Endothelial cell (in vitro differentiated cells): ENCODE data around the gene CWF19L2. TPM values are rescaled to one million over a fixed set of nuclear protein-coding genes. Genes with fewer than 3 reads are reported as not detected.

Experiments used
- DNase-seq: peaks from one replicate; pipeline ENCODE4 v3.0.0; 2021; ENCODE audit warnings: low spot score
- H3K27ac Mint-ChIP-seq: one replicate; pipeline ENCODE4 v1.8.0; 2021; ENCODE audit warnings: mixed read lengths, inconsistent platforms; ENCODE audit not compliant: unreplicated experiment
- H3K27me3 Mint-ChIP-seq: one replicate; pipeline ENCODE4 v1.8.0; 2021; ENCODE audit warnings: mild to moderate bottlenecking, moderate library complexity, mixed read lengths, inconsistent platforms; ENCODE audit not compliant: unreplicated experiment
- H3K36me3 Mint-ChIP-seq: one replicate; pipeline ENCODE4 v1.8.0; 2021; ENCODE audit warnings: mild to moderate bottlenecking, low read depth, mixed read lengths, inconsistent platforms; ENCODE audit not compliant: unreplicated experiment
- H3K4me1 Mint-ChIP-seq: one replicate; pipeline ENCODE4 v1.8.0; 2021; ENCODE audit warnings: mild to moderate bottlenecking, mixed read lengths, inconsistent platforms; ENCODE audit not compliant: unreplicated experiment
- H3K4me3 Mint-ChIP-seq: one replicate; pipeline ENCODE4 v1.8.0; 2021; ENCODE audit warnings: mild to moderate bottlenecking, mixed read lengths, inconsistent platforms; ENCODE audit not compliant: unreplicated experiment
- H3K9me3 Mint-ChIP-seq: one replicate; pipeline ENCODE4 v1.8.0; 2021; ENCODE audit warnings: mixed read lengths, inconsistent platforms; ENCODE audit not compliant: unreplicated experiment
- total RNA-seq: library from RNA; stranded (reverse); fragmentation: NEBNext Ultra II Directional; extraction: Animal tissue kit (Norgen Biotek cat#: 25700); gene quantifications from one replicate; pipeline ENCODE4 v1.2.1, GENCODE V29; 2021; ENCODE audit not compliant: unreplicated experiment
- TF ChIP-seq, protein P1 (sequence below): fragments of 200-600 bp; sonication (generic); IDR thresholded peaks from one replicate; pipeline ENCODE4 v1.5.0; 2021; ENCODE audit warnings: antibody characterized with exemption; ENCODE audit not compliant: unreplicated experiment

The CWF19L2 gene
- total RNA-seq, 1 donor from 2014 or later: 14.7 TPM

DNA sequence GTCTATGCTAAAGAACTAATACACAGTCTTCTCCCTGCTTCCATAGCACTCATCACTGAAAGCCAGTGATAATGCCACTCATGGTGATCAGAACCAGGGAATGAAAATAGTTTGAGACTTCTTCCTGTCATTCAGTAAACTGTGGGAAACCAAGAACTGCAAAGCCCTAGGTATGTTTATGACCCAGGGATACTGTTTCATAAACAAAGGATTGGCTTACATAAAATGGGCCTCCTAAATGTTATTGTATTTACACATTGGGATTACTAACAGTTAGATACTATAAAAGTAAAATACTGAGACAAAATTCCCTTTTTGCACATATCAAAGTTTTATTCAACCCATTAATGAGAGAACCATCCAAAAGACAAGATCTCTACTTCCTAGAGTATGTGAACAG, 21.3 kb upstream of the CWF19L2 start:
- Mint-ChIP-seq H3K36me3 (no peaks in the 10 kb centered on the region), H3K27me3 (no peaks in the 10 kb centered on the region), H3K27ac (no peak overlapping the region), H3K9me3 (no peaks in the 10 kb centered on the region), H3K4me3 (no peak overlapping the region), H3K4me1 (peaks cover 19% of the 10 kb centered on the region)
- TF ChIP-seq, protein P1, sequence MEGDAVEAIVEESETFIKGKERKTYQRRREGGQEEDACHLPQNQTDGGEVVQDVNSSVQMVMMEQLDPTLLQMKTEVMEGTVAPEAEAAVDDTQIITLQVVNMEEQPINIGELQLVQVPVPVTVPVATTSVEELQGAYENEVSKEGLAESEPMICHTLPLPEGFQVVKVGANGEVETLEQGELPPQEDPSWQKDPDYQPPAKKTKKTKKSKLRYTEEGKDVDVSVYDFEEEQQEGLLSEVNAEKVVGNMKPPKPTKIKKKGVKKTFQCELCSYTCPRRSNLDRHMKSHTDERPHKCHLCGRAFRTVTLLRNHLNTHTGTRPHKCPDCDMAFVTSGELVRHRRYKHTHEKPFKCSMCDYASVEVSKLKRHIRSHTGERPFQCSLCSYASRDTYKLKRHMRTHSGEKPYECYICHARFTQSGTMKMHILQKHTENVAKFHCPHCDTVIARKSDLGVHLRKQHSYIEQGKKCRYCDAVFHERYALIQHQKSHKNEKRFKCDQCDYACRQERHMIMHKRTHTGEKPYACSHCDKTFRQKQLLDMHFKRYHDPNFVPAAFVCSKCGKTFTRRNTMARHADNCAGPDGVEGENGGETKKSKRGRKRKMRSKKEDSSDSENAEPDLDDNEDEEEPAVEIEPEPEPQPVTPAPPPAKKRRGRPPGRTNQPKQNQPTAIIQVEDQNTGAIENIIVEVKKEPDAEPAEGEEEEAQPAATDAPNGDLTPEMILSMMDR: no peak
- no peak for DNase-seq

GRCh38 chr11:107477820-107478219, 20.2 kb upstream of the CWF19L2 start:
- H3K4me1 Mint-ChIP-seq: peaks cover 17% of the 10 kb centered on the region
- no peaks in the 10 kb centered on the region for H3K27me3 Mint-ChIP-seq
- TF ChIP-seq, protein P1: no peak
- H3K27ac Mint-ChIP-seq: no peak overlapping the region
- no peaks in the 10 kb centered on the region for H3K36me3 Mint-ChIP-seq
- H3K9me3 Mint-ChIP-seq: no peaks in the 10 kb centered on the region
- no peak overlapping the region for H3K4me3 Mint-ChIP-seq
- DNase-seq: no peak

DNA sequence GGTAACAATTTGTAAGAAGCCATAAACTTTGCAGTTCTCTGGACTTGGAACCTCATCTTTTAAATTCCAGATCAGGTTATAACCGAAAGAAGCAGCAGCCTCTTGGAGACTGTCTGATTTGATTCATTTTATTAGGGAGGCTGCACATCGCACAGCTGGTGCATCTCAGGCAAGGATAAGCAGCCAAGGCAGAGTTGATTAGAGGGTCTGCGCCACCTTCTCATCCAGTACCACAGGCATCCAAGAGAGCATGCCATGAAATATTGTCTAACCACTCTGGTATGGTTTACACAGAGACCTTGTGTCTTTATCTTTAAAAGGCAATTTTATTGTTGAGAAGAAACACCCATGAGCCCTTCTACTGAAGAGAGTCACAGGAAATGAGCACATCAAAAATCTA, 16.2 kb upstream of the CWF19L2 start:
- no peaks in the 10 kb centered on the region for H3K27me3 Mint-ChIP-seq
- TF ChIP-seq, protein P1: no peak
- H3K9me3 Mint-ChIP-seq: no peaks in the 10 kb centered on the region
- H3K4me1 Mint-ChIP-seq: peaks cover 17% of the 10 kb centered on the region
- H3K36me3 Mint-ChIP-seq: no peaks in the 10 kb centered on the region
- H3K27ac Mint-ChIP-seq: no peak overlapping the region
- DNase-seq: no peak
- no peak overlapping the region for H3K4me3 Mint-ChIP-seq

DNA sequence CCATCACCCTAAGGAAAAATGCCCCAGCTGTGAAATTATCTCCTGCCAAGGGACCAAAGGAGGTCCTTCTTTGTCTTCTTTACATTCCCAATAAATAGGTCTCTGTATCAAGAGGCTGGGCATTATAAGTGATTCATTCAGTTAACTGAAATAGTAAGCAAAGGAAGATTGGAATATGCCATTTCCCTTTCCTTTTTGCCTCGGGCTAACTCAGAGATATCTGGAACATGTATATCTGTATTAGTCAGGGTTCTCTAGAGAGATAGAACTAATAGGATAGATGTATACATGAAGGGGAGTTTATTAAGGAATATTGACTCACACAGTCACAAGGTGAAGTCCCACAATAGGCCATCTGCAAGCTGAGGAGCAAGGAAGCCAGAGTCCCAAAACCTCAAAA, 15.3 kb upstream of the CWF19L2 start:
- Mint-ChIP-seq H3K4me1 (peaks cover 17% of the 10 kb centered on the region), H3K9me3 (no peaks in the 10 kb centered on the region), H3K27me3 (no peaks in the 10 kb centered on the region), H3K27ac (no peak overlapping the region), H3K4me3 (no peak overlapping the region), H3K36me3 (no peaks in the 10 kb centered on the region)
- TF ChIP-seq, protein P1: no peak
- DNase-seq: no peak

DNA sequence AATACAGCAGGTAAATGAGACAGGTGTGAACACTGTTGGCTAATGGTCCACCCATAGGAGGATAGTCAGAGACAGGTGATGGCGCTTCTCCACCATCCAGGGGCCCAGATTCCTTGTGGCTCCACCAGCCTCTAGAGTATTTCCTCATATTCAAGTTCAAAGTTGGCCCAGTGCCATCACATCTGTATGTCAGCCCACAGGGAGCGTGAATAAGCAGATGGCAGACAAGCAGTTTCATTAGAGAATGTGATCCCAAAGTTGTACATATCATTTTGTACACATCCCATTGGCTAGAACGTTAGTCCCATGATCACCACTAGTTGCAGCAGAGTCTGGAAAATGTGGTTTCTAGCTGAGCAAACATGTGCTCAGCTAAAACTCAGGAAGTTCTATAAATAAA, 11.0 kb upstream of the CWF19L2 start:
- no peak for DNase-seq
- peaks cover 2% of the 10 kb centered on the region for H3K27me3 Mint-ChIP-seq
- H3K27ac Mint-ChIP-seq: no peak overlapping the region
- TF ChIP-seq, protein P1: no peak
- no peak overlapping the region for H3K4me3 Mint-ChIP-seq
- H3K9me3 Mint-ChIP-seq: no peaks in the 10 kb centered on the region
- H3K36me3 Mint-ChIP-seq: no peaks in the 10 kb centered on the region
- H3K4me1 Mint-ChIP-seq: no peaks in the 10 kb centered on the region
